ENCODE data around the gene AUP1. TPM values are rescaled to one million over a fixed set of nuclear protein-coding genes. Genes with fewer than 3 reads are reported as not detected.

AUP1 gene, protein sequence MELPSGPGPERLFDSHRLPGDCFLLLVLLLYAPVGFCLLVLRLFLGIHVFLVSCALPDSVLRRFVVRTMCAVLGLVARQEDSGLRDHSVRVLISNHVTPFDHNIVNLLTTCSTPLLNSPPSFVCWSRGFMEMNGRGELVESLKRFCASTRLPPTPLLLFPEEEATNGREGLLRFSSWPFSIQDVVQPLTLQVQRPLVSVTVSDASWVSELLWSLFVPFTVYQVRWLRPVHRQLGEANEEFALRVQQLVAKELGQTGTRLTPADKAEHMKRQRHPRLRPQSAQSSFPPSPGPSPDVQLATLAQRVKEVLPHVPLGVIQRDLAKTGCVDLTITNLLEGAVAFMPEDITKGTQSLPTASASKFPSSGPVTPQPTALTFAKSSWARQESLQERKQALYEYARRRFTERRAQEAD
- 100 to 1,000 TPM; 111 to 207 (median 135) TPM for total RNA-seq

- Histone ChIP-seq H3K36me3 (peaks cover 0 to 72% (median 12%) of the 10 kb centered on the region in 3 donors), H3K4me1 (peaks cover 0 to 34% (median 19%) of the 10 kb centered on the region in 4 donors), H3K4me3 (peak within 1 kb of the TSS; percentile 63 to 96 (median 77)), H3K9me3 (no peaks in the 10 kb centered on the region), H3K27ac (peak within 1 kb of the TSS; percentile 72 to 90 (median 84)), H3K27me3 (no peaks in the 10 kb centered on the region)
- TF ChIP-seq EP300 (IDR thresholded peaks at IDR 0.05) (peak; percentile 88 to 96), CTCF (IDR thresholded peaks at IDR 0.05) (peak in 2 of 5 experiments; percentile 40 to 61), POLR2A (IDR thresholded peaks at IDR 0.05) (peak; percentile 22 to 79)
- peak; percentile 94 to 95 for DNase-seq (ENCODE audit: low spot score in 2 of 2)
- WGBS, 2 donors, result 0 to 2% methylated on average over 44 to 68 of the region's 87 CpGs
Measured at GRCh38 chr2:74529357-74530238, at the start of gene AUP1, which contains the start of gene HTRA2. TSS of gene AUP1 (minus strand) at chr2:74529706. CDS start at chr2:74529629, 77 bp downstream. TSS of gene HTRA2 (plus strand) at chr2:74529933. CDS start at chr2:74530007, 74 bp downstream.

DNA sequence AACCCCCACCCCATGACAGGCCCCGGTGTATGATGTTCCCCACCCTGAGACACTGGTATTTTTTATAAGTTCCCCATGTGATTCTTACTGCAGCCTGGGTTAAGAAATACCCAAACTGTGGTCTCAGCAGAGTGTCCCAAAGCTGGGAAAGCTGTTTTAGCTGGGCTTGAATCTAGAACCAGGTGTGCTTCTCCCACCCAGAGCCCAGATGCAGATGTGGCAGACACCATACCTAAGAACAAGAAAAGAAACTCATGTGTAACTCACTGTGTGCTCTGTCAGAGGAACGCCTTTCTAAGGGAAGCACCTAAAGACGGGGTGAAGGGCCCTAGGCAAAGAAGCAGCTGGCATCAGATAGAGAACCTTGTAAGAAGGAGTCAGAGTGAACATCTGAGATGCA lies 48.9 kb upstream of the AUP1 start:
- DNase-seq (ENCODE audit: low spot score in 2 of 2), result no peak
- H3K27ac ChIP-seq, result peak overlapping the region in 1 of 4 donors; percentile 50
- no peaks in the 10 kb centered on the region for H3K9me3 ChIP-seq
- WGBS, 2 donors, result 82 to 86% methylated on average over 3 of the region's 3 CpGs
- peaks cover 0 to 14% (median 5%) of the 10 kb centered on the region in 4 donors for H3K4me1 ChIP-seq
- no peaks in the 10 kb centered on the region for H3K27me3 ChIP-seq
- TF ChIP-seq CTCF (IDR thresholded peaks at IDR 0.05), result no peak
- TF ChIP-seq POLR2A (IDR thresholded peaks at IDR 0.05), result no peak
- TF ChIP-seq EP300 (IDR thresholded peaks at IDR 0.05), result no peak
- H3K4me3 ChIP-seq, result no peak overlapping the region
- H3K36me3 ChIP-seq, result no peaks in the 10 kb centered on the region

- Histone ChIP-seq H3K4me1 (peaks cover 0 to 6% (median 2%) of the 10 kb centered on the region in 4 donors), H3K36me3 (no peaks in the 10 kb centered on the region), H3K27ac (peak overlapping the region in 2 of 4 donors; percentile 57 to 73), H3K4me3 (no peak overlapping the region), H3K9me3 (no peaks in the 10 kb centered on the region), H3K27me3 (no peaks in the 10 kb centered on the region)
- 28 to 32% methylated on average over 2 of the region's 2 CpGs for WGBS, 2 donors
- DNase-seq (ENCODE audit: low spot score in 2 of 2), result no peak
- TF ChIP-seq POLR2A (IDR thresholded peaks at IDR 0.05) (no peak), CTCF (IDR thresholded peaks at IDR 0.05) (no peak), EP300 (IDR thresholded peaks at IDR 0.05) (no peak)
Measured at GRCh38 chr2:74577448-74577847, 47.9 kb upstream of the AUP1 start.

GRCh38 chr2:74576863-74577229 lies 47.3 kb upstream of the AUP1 start:
- TF ChIP-seq EP300 (IDR thresholded peaks at IDR 0.05) (peak in 1 of 2 donors; percentile 90), POLR2A (IDR thresholded peaks at IDR 0.05) (no peak), CTCF (IDR thresholded peaks at IDR 0.05) (no peak)
- 20 to 23% methylated on average over 1 of the region's 1 CpG for WGBS, 2 donors
- peak in 1 of 2 donors; percentile 76 for DNase-seq (ENCODE audit: low spot score in 2 of 2)

More at GRCh38 chr2:74576863-74577229, 47.3 kb upstream of the AUP1 start:
- H3K27ac ChIP-seq, result peak overlapping the region in 3 of 4 donors; percentile 5 to 73 (median 72)
- no peak overlapping the region for H3K4me3 ChIP-seq
- H3K9me3 ChIP-seq, result no peaks in the 10 kb centered on the region
- H3K27me3 ChIP-seq, result no peaks in the 10 kb centered on the region
- no peaks in the 10 kb centered on the region for H3K36me3 ChIP-seq
- peaks cover 0 to 6% (median 2%) of the 10 kb centered on the region in 4 donors for H3K4me1 ChIP-seq
